Keratinocyte (primary cell): ENCODE measurements around the gene SNAPC4. TPM values are rescaled to one million over a fixed set of nuclear protein-coding genes. Genes with fewer than 3 reads are reported as not detected.

ENCODE experiments used
- DNase-seq: peaks from one replicate; pipeline ENCODE4 v3.0.0-alpha.2; 2011; ENCODE audit warnings: low read depth, missing footprints, low spot score
- FAIRE-seq: peaks from 2 replicates; lab custom pipeline; 2011; peaks lifted over from hg19 to GRCh38; lab: Jason Lieb, UNC
- H2AFZ ChIP-seq: 2 replicates; pipeline ENCODE4 v1.6.0; 2012; ENCODE audit warnings: low read length, control low read depth, inconsistent platforms; ENCODE audit not compliant: control insufficient read depth
- H3K27ac ChIP-seq: 2 replicates; pipeline ENCODE4 v1.5.1; 2011; ENCODE audit warnings: low read length; ENCODE audit not compliant: control insufficient read depth, insufficient read depth
- H3K27me3 ChIP-seq: 3 replicates; pipeline ENCODE4 v1.6.0; 2011; ENCODE audit warnings: low read length; ENCODE audit not compliant: control insufficient read depth, insufficient read depth; ENCODE audit errors: extremely low read depth
- H3K36me3 ChIP-seq, 2 experiments: 2 replicates in 1 of 2; 3 replicates in 1 of 2; pipeline ENCODE4 v1.5.1; 2011; ENCODE audit warnings: low read length in 2 of 2, mild to moderate bottlenecking in 1 of 2; ENCODE audit not compliant: control insufficient read depth in 2 of 2, insufficient read depth in 2 of 2; ENCODE audit errors: extremely low read depth in 1 of 2
- H3K4me1 ChIP-seq: 3 replicates; pipeline ENCODE4 v1.5.1; 2011; ENCODE audit warnings: low read length; ENCODE audit not compliant: control insufficient read depth, insufficient read depth; ENCODE audit errors: extremely low read depth
- H3K4me2 ChIP-seq: 3 replicates; pipeline ENCODE4 v1.6.0; 2011; ENCODE audit warnings: low read depth, low read length; ENCODE audit not compliant: control insufficient read depth, insufficient read depth; ENCODE audit errors: extremely low read depth
- H3K4me3 ChIP-seq, 3 experiments: fragments of 200-600 bp in 1 of 3; sonication (generic) in 1 of 3; 2 replicates in 2 of 3; 3 replicates in 1 of 3; pipeline ENCODE4 v1.5.1; 2011 to 2016; ENCODE audit warnings: low read length in 3 of 3, mild to moderate bottlenecking in 3 of 3, control low read depth in 2 of 3, inconsistent platforms in 1 of 3, low read depth in 1 of 3, mixed read lengths in 1 of 3, mixed run types in 1 of 3, moderate library complexity in 1 of 3; ENCODE audit not compliant: control insufficient read depth in 2 of 3, insufficient read depth in 2 of 3; ENCODE audit errors: extremely low read depth in 1 of 3
- H3K79me2 ChIP-seq: 2 replicates; pipeline ENCODE4 v1.6.0; 2012; ENCODE audit warnings: low read length; ENCODE audit not compliant: control insufficient read depth, insufficient read depth
- H3K9ac ChIP-seq: 3 replicates; pipeline ENCODE4 v1.6.0; 2011; ENCODE audit warnings: low read length; ENCODE audit not compliant: control insufficient read depth, insufficient read depth; ENCODE audit errors: extremely low read depth
- H3K9me1 ChIP-seq: 3 replicates; pipeline ENCODE4 v1.6.0; 2011; ENCODE audit warnings: low read length; ENCODE audit not compliant: control insufficient read depth, insufficient read depth; ENCODE audit errors: extremely low read depth
- H3K9me3 ChIP-seq: 2 replicates; pipeline ENCODE4 v1.5.1; 2012; ENCODE audit warnings: low read depth, low read length; ENCODE audit not compliant: control insufficient read depth
- H4K20me1 ChIP-seq: 3 replicates; pipeline ENCODE4 v1.6.0; 2011; ENCODE audit warnings: low read length; ENCODE audit not compliant: control insufficient read depth, insufficient read depth; ENCODE audit errors: extremely low read depth
- EZH2 ChIP-seq: IDR thresholded peaks from one replicate; pipeline ENCODE4 v1.6.1; 2012; ENCODE audit warnings: inconsistent platforms, mild to moderate bottlenecking, low read length, moderate library complexity
- dilution Hi-C: fragments of 300-500 bp; cut with MboI; formaldehyde crosslinking; loops from one replicate; pipeline ENCODE4 v1.7.0; 2020; ENCODE audit warnings: low sequenced_read_pairs; ENCODE audit not compliant: extremely low pct_ligation_motif_present
- polyA plus RNA-seq, 5 experiments: library from polyadenylated mRNA; depleted of rRNA in 3 of 5; stranded (reverse) in 3 of 5; stranded (forward) in 1 of 5; unstranded in 1 of 5; fragments of >200 nt; gene quantifications; 1 replicate in 1 of 5; 2 replicates in 3 of 5; 3 replicates in 1 of 5; pipeline versions ENCODE4 v1.2.1 to v1.2.3, GENCODE V29; 2011 to 2012; ENCODE audit warnings: missing spikeins in 2 of 5, low read depth in 1 of 5, low replicate concordance in 1 of 5
- TF ChIP-seq, protein P1 (sequence below), 3 experiments: IDR thresholded peaks in 1 of 3; conservative IDR thresholded peaks in 1 of 3; optimal IDR thresholded peaks in 1 of 3; 2 replicates in 2 of 3; 3 replicates in 1 of 3; pipeline versions ENCODE3 to v1.5.1; 2011; ENCODE audit warnings: low read length in 3 of 3, mild to moderate bottlenecking in 3 of 3, moderate library complexity in 2 of 3, control low read depth in 1 of 3, inconsistent platforms in 1 of 3; ENCODE audit not compliant: insufficient read depth in 2 of 3; ENCODE audit errors: extremely low read depth in 1 of 3

SNAPC4 gene
- polyA plus RNA-seq, 1 donor (not counting 4 experiments of a cell fraction or from before 2014, with no cell fraction given), result 3.6 TPM

DNA sequence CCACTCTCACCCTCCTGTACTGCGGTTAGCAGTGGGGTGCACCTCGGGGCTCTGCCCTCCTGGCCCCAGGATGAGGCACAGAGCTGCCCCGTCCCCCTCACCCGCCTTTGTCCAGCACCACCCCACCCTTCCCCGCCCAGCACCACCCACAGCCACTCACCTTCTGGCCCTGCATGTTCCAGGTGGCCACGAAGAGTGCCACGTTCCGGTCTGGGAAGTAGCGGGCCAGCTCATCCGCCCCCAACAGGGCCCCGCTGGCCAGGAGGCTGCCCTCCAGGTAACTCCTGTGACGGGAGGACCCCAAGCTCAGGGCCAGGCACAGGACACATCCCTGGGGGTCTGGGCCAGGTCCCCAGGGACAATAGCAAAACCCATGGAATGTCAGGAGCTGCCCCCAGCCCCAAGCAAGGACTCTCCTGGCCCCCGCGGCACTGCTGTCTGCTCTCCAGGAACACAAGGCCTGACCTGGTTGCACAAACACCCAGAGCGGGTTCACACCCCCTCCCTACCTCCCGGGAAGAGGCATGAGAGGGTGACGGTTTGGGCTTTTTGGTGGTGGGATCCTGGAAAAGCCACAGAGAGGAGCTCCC is 34.7 kb upstream of the SNAPC4 start:
- Histone ChIP-seq H3K79me2 (peaks cover 59% of the 10 kb centered on the region), H3K4me3 (no peak overlapping the region), H3K9ac (no peak overlapping the region), H3K9me3 (no peaks in the 10 kb centered on the region), H4K20me1 (peaks cover 8% of the 10 kb centered on the region), H2AFZ (no peak overlapping the region), H3K27me3 (no peaks in the 10 kb centered on the region), H3K4me1 (peaks cover 12% of the 10 kb centered on the region), H3K4me2 (no peak overlapping the region), H3K27ac (no peak overlapping the region), H3K9me1 (peaks cover 2% of the 10 kb centered on the region), H3K36me3 (peaks cover 4 to 20% of the 10 kb centered on the region in 2 experiments)
- TF ChIP-seq, protein P1, sequence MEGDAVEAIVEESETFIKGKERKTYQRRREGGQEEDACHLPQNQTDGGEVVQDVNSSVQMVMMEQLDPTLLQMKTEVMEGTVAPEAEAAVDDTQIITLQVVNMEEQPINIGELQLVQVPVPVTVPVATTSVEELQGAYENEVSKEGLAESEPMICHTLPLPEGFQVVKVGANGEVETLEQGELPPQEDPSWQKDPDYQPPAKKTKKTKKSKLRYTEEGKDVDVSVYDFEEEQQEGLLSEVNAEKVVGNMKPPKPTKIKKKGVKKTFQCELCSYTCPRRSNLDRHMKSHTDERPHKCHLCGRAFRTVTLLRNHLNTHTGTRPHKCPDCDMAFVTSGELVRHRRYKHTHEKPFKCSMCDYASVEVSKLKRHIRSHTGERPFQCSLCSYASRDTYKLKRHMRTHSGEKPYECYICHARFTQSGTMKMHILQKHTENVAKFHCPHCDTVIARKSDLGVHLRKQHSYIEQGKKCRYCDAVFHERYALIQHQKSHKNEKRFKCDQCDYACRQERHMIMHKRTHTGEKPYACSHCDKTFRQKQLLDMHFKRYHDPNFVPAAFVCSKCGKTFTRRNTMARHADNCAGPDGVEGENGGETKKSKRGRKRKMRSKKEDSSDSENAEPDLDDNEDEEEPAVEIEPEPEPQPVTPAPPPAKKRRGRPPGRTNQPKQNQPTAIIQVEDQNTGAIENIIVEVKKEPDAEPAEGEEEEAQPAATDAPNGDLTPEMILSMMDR (optimal IDR thresholded peaks at IDR 0.05 in 1 of 3, IDR thresholded peaks at IDR 0.05 in 1 of 3, conservative IDR thresholded peaks at IDR 0.05 in 1 of 3; ENCODE audit: extremely low read depth in 1 of 3, insufficient read depth in 2 of 3, low read length in 3 of 3), result no peak
- no peak for TF ChIP-seq EZH2
- dilution Hi-C loops, result no loop called here
- FAIRE-seq (no peak), DNase-seq (no peak)

GRCh38 chr9:136433849-136434579 is 34.0 kb upstream of the SNAPC4 start:
- Histone ChIP-seq H3K9ac (no peak overlapping the region), H3K36me3 (peaks cover 4 to 25% of the 10 kb centered on the region in 2 experiments), H3K4me1 (peaks cover 12% of the 10 kb centered on the region), H3K4me2 (no peak overlapping the region), H3K27me3 (no peaks in the 10 kb centered on the region), H3K27ac (no peak overlapping the region), H3K4me3 (no peak overlapping the region), H3K9me1 (peaks cover 2% of the 10 kb centered on the region), H3K9me3 (no peaks in the 10 kb centered on the region), H2AFZ (no peak overlapping the region), H3K79me2 (peaks cover 55% of the 10 kb centered on the region), H4K20me1 (peaks cover 8% of the 10 kb centered on the region)
- no peak for TF ChIP-seq EZH2
- TF ChIP-seq, protein P1 (optimal IDR thresholded peaks at IDR 0.05 in 1 of 3, IDR thresholded peaks at IDR 0.05 in 1 of 3, conservative IDR thresholded peaks at IDR 0.05 in 1 of 3; ENCODE audit: extremely low read depth in 1 of 3, insufficient read depth in 2 of 3, low read length in 3 of 3), result no peak
- no peak for FAIRE-seq
- no peak for DNase-seq
- dilution Hi-C loops, result no loop called here
